H1 (cell line): ENCODE results near the gene BTN2A1. TPM values are rescaled to one million over a fixed set of nuclear protein-coding genes. Genes with fewer than 3 reads are reported as not detected.

Source experiments
- CHD7 ChIP-seq: fragments of 300-600 bp; sonication (generic); IDR thresholded peaks from 2 replicates; pipeline ENCODE4 v1.7.1; 2012; ENCODE audit warnings: low read length, moderate library complexity, mild to moderate bottlenecking, inconsistent platforms; ENCODE audit not compliant: insufficient replicate concordance
- EGR1 ChIP-seq: IDR thresholded peaks from 2 replicates; pipeline ENCODE4 v1.6.1; 2011; ENCODE audit warnings: low read depth, low read length, borderline replicate concordance
- EZH2 ChIP-seq: fragments of 200-600 bp; sonication (generic); IDR thresholded peaks from 2 replicates; pipeline ENCODE4 v1.7.1; 2012; ENCODE audit warnings: low read depth, mild to moderate bottlenecking, moderate library complexity, low read length, inconsistent platforms; ENCODE audit not compliant: severe bottlenecking
- KDM1A ChIP-seq: fragments of 200-600, 300-600 bp; sonication (generic); IDR thresholded peaks from 2 replicates; pipeline ENCODE4 v1.7.1; 2016; ENCODE audit warnings: mild to moderate bottlenecking, low read length, borderline replicate concordance
- RAD21 ChIP-seq, 2 experiments: IDR thresholded peaks in 1 of 2; conservative IDR thresholded peaks in 1 of 2; 2 replicates each; pipeline ENCODE4 v1.6.1; 2011; ENCODE audit warnings: low read depth in 2 of 2, low read length in 2 of 2, improper control_type of control experiment in 1 of 2, inconsistent platforms in 1 of 2, mild to moderate bottlenecking in 1 of 2, moderate library complexity in 1 of 2
- SAP30 ChIP-seq: fragments of 300-600 bp; sonication (generic); IDR thresholded peaks from 2 replicates; pipeline ENCODE4 v1.7.1; 2012; ENCODE audit warnings: low read length, moderate library complexity, mild to moderate bottlenecking, inconsistent platforms; ENCODE audit not compliant: insufficient read depth, insufficient replicate concordance
- TBP ChIP-seq: IDR thresholded peaks from 2 replicates; pipeline ENCODE4 v1.6.1; 2011; ENCODE audit warnings: low read depth, low read length, improper control_type of control experiment
- polyA plus RNA-seq, 7 experiments: library from polyadenylated mRNA; depleted of rRNA in 3 of 7; stranded (reverse) in 5 of 7; unstranded in 2 of 7; fragments of >200 nt in 5 of 7; fragments of 200-250 nt in 2 of 7; gene quantifications; 1 replicate in 5 of 7; 2 replicates in 1 of 7; 4 replicates in 1 of 7; pipeline versions ENCODE4 v1.2.1 to v1.2.3, GENCODE V29; 2011 to 2013; ENCODE audit warnings: missing spikeins in 2 of 7, mixed read lengths in 2 of 7
- total RNA-seq: library from RNA; stranded (reverse); fragmentation: NEBNext Ultra II Directional; extraction: Animal tissue kit (Norgen Biotek cat#: 25700); gene quantifications from 2 replicates; pipeline ENCODE4 v1.2.1, GENCODE V29; 2021

Gene BTN2A1
- total and polyA plus RNA-seq, 2 of the 8 experiments (the other 6 are each of a cell fraction or from before 2014, with no cell fraction given), result 8.7 to 11.0 TPM

DNA sequence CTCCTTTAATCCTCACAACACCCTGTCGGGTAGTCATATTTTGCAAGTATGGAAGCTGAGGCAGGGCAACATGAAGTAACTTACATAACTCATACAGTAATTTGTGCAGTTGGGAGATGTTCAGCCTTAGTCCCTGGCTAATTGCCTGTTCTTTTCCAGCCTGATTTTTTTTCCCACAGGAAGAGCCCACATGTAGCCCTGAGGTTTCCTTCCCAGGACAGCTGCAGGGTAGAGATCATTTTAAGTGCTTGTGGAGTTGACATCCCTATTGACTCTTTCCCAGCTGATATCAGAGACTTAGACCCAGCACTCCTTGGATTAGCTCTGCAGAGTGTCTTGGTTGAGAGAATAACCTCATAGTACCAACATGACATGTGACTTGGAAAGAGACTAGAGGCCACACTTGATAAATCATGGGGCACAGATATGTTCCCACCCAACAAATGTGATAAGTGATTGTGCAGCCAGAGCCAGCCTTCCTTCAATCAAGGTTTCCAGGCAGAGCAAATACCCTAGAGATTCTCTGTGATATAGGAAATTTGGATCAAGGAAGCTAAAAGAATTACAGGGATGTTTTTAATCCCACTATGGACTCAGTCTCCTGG lies 5.0 kb upstream of the BTN2A1 start (continued):
- TF ChIP-seq CHD7, result no peak
- no peak for TF ChIP-seq RAD21 (IDR thresholded peaks at IDR 0.05 in 1 of 2, conservative IDR thresholded peaks at IDR 0.05 in 1 of 2; ENCODE audit: low read depth in 2 of 2, low read length in 2 of 2)
- TF ChIP-seq SAP30, result no peak
- TF ChIP-seq TBP, result no peak
- no peak for TF ChIP-seq EGR1
- TF ChIP-seq KDM1A, result no peak
- no peak for TF ChIP-seq EZH2
- TF ChIP-seq, all 59 proteins: peak for 0
